ENCODE measurements around the gene CNOT4.
"Not testable (repeated sequence)": the region's sequence is repeated elsewhere in the genome, so short reads cannot be mapped to it uniquely, and the experiment has no call there.

The CNOT4 gene

DNA sequence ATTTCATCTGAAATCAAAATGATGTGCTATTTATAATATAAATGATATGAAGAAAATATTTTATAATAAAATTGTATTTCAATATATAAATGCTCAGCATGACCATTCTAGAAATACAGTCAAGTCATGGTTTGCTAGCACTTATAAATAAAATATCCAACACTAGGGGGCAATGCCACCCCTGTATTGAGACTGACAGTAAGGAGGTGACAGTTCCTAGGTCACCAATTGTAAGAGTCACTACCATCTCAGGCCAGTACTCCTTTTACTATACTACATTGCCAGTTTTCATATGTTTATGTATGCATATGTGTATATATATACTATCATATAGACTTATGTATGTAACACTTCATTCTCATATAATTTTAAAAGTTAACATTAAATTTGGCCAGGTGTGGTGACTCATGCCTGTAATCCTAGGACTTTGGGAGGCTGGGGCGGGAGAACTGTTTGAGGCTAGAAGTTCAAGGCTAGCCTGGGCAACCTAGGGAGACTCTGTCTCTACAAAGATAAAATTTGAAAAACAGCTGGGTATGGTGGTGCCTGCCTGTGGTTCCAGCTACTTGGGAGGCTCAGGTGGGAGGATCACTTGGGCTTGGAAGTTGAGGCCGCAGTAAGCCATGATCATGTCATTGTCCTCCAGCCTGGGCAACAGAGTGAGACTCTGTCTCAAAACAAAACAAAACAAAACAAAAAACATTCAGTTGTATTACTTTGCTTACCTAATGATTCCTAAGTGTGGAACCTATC lies 2.4 kb upstream of the CNOT4 start:
- no peak for DNase-seq (ENCODE audit: low read depth)

DNA sequence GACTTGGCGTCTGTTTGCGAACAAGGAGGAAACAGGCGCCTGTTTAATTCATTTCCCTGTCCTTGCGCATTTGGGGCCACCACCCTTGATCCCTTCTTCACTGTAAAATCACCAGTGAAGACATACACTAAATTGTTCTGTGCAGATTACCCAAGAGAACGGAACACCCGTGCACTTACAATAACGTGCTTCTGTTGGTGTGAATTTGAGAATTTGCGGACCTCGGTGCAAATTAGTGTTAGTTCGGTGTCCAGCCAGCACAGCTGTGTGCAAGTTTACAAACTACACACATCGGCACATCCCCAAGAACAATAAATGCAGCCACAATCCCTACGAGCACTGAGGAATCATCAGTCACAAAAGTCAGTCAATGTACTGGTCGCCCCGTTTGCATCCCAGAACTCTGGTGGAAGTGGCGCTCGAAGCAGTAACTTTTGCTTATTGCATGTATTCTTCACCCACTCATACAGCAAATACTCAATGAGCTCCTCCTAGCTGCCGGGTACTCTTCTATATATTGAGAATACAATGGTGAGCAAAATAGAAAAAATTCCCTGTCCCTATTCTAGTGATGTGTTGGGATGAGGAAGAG lies 786 bp upstream of the CNOT4 start:
- DNase-seq (ENCODE audit: low read depth): no peak

DNA sequence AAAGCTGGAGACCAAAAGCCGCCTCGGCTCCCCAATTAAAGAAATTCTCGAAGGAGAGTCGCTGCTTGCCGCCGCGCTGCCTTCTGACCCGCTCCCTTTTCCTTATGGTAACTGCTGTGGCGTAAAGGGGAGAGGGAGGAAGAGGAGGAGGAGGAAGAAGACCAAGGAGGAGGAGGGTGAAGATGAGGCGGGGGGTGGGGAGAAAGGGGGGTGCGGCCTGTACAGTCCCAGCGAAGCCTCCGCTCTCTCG lies 388 bp downstream of the CNOT4 start:
- DNase-seq (ENCODE audit: low read depth): no peak

DNA sequence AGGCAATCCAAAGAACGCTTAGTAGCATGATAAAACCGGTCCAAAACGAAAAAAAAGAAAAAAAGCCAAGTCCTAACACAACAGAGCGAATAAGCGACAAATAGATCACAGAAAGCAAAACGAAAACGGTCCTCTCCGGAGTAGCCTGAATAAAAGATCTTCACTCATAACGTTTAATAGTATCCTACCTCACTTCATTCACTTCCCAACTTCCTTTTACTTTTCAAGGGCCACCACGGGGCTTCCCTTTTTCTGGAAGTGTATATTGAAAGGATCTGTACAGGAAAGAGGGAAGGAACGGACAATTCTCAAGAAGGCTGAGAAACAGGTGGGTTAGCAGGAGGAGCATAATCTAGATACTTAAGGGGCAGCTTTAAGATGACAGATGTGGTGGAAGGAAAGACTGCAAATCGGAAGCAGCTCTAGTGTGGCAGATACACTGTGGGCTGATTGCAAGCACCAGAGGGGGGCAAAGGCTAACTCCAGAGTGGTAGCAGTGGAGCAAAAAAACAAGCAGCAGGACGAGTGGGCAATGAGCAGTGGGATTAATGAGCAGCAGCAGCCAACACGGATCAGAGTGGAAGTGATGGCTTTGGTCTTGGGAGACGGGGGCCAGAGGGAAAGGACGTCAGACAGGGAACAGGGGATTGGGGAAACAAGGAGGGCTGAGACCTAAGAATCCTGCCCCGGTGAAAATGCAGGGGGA lies 866 bp downstream of the CNOT4 start:
- DNase-seq (ENCODE audit: low read depth): peak; percentile 15

DNA sequence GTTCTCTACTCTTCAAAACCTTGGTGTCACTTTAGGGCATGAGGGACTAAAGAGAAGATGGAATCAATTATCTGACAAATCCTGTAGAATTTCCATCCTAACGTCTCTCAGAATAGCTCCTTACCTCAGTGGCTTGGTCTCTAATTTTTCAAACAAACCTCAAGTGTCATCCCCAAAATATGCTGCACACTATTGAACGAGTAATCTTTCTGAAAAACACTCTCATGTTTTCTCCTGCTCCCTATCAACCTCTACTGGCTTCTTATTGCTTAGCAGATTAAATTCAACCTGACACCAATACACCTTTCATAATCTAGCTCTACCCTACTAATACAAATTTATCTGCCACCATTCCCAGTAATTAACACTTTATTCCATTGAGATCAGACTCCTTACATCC lies 8.5 kb downstream of the CNOT4 start:
- no peak for DNase-seq (ENCODE audit: low read depth)

DNA sequence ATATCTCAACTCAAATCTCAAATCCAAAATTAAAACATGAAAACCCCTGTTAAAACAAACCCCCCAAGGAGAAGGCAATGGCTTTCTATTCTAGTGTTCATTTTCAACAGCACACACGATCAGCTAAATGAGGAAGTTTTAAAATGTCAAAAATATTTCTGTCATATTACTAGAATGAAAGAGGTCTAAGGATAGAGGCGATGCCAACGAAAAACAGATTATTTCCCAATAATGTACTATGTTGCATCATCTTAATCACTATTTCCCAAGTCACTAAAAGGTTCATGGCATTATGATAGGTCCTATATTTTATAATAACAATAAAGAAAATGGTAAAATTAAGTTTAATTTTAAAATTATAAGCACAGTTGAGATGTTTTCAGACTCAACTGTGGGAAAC lies 10.1 kb downstream of the CNOT4 start:
- no peak for DNase-seq (ENCODE audit: low read depth)

DNA sequence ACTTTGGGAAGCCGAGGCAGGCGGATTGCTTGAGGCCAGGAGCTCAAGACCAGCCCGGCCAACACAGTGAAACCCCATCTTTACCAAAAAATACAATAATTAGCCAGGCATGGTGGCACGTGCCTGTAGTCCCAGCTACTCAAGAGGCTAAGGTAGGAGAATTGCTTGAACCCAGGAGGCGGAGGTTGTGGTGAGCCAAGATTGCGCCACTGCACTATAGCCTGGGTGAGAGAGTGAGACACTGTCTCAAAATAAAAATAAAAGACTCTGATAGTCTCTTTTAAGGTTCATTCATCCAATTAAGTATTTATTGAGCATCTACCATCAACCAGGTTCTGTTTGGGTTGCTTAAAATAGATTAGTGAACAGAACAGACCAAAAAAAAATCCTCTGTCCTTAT lies 12.7 kb downstream of the CNOT4 start:
- DNase-seq (ENCODE audit: low read depth): not testable (repeated sequence)

DNA sequence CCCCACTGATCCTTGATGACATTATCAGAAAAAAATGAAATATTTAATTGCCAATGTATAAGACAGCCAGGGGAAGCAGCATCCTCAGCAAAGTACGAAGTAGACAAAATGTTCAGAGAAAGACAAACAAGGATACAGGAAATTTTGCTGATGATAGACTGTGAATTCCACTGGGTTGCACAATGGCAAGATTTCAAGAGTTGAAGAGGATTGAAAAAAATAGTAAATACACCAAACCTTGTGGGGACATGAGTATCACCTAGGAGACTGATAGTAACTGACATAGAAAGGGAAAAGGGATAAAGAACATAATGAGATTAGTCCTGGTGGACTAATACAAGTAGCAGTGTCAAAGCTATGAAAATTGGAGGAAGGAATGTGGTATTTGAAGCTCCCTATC lies 16.5 kb downstream of the CNOT4 start:
- no peak for DNase-seq (ENCODE audit: low read depth)

DNA sequence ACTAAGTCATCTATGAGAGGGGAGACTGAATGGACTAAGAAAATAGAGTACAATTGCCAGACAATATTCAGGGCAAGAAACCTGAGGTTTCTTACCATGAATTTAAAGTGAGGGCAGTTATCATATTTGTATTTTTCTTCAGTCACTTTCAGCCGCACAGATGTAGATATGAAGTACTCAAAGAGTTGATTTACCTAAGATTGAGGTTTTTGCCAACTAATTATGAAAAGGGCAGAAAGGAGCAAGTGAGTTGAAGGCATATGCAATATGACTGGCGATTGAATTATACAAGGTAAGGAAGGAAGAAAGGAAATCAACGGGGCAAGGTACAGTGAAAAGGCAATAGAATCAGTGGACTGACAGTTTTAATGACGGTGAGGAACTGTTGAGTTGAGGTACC lies 17.8 kb downstream of the CNOT4 start:
- no peak for DNase-seq (ENCODE audit: low read depth)

DNA sequence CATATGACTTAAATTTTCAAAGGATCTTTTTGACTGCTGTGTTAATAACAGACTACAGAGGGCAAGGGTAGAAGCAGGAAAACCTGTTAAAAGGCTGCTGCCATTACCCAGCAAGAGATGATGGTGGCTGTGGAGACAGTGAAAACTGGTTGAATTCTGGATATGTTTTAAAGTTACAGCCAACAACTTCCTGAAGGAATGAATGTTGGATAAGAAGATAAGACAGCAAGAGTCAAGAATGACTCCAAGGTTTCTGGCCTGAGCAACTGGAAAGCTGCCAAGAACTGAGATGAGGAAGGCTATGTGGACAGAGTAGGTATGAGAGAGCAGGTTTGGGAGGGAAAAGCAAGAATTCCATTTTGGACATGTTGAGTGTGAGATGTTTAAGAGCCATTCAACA lies 19.1 kb downstream of the CNOT4 start:
- DNase-seq (ENCODE audit: low read depth): no peak

DNA sequence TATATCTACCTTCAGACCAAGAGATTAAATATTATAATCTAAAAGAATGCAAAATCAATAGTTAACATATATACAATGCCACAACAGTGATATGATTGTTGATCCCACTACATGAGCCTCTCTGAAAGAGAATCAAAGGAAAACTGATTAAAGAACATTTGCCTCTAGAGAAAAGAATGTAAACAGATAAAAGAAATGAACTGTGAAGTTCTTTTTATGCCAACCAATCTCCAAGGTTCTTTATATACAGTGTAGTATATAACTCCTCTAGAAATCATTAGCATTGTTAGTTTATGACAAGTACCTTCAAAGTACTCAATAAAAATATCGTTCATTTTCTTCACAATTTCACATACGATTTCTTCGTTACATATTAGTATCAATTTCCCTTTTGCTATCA lies 20.1 kb downstream of the CNOT4 start:
- no peak for DNase-seq (ENCODE audit: low read depth)

DNA sequence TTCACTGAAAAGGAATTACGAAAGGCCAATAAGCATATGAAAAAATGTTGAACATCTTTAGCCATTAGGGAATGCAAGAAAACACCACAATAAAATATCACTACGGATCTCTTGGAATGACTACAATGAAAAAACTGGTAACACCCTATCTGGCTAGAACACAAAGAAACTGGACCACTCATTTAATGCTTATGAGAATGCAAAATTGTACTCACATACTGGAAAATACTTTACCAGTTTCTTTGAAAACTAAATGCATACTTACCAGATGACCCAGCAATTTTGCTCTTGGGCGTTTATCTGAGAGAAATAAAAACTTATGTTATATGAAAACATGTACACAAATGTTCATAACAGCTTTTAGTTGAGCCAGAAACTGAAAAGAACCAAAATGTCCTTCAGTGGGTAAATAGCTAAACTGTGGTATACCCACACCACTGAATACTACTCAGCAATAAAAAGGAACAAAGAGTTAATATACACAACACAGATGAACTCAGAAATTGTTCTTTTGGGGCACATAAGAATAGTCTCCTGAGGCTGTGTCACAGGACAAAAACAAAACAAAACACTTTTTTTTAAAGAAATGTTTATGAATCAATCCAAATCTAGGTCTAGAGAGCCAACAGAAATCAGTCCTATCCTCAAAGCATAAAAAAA lies 23.5 kb downstream of the CNOT4 start:
- no peak for DNase-seq (ENCODE audit: low read depth)

DNA sequence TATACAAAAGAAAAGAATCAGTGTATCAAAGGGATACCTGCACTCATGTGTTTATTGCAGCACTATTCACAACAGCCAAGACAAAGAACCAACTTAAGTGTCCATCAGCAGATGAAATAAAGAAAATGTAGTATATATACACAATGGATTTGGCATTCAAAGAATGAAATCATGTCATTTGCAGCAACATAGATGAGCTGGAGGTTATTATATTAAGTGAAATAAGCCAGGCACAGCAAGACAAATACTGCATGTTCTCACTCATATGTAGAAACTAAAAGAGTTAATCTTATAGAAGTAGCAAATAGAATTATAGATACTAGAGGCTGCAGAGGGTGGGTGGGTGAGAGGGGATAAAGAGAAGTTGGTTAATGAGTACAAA lies 28.3 kb downstream of the CNOT4 start:
- DNase-seq (ENCODE audit: low read depth): no peak

DNA sequence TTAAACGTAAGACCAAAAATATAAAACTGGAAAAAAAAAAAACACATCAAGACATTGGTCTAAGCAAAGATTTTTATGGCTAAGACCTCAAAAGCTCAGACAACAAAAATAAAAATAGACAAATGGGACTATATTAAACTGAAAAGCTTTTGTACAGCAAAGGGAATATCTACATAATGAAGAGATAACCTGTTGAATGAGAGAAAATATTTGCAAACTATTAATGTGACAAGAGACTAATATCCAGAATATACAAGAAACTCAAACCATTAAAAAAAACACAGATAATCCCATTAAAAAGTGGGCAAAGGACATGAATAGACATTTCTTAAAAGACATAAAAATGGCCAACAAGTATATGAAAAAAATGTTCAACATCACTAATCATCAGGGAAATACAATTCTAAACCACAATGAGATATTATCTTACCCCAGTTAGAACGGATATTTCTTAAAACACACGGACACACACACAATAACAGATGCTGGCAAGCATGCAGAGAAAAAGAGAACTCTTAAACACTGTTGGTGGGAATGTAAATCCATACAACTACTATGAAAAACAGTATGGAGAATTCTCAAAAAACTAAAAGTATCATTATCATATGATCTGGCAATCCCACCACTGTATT lies 28.8 kb downstream of the CNOT4 start:
- DNase-seq (ENCODE audit: low read depth): no peak

DNA sequence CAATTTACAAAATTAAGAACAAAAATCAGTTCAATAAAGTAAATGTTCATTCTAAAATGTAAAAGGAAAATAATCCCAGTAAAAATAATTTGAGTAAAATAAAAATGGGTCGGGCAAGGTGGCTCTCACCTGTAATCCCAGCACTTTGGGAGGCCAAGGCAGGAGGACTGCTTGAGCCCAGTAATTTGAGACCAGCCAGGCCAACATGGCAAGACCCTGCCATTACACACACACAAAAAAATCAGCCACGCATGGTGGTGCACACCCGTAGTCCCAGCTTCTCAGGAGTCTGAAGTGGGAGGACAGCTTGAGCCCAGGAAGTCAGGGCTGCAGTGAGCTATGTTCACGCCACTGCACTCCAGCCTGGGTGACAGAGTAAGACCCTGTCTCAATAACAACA lies 34.4 kb downstream of the CNOT4 start:
- no peak for DNase-seq (ENCODE audit: low read depth)

DNA sequence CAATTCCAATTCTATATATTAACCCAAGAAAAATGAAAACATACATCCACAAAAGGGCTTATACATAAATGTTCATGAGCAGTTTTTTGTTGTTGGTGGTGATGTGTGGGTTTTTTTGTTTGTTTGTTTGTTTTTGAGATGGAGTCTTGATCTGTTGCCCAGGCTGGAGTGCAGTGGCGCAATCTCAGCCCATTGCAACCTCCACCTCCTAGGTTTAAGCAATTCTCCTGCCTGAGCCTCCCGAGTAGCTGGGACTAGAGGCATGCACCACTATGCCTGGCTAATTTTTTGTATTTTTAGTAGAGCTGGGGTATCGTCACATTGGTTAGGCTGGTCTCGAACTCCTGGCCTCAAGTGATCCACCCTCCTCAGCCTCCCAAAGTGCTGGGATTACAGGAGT lies 40.2 kb downstream of the CNOT4 start:
- DNase-seq (ENCODE audit: low read depth): not testable (repeated sequence)

DNA sequence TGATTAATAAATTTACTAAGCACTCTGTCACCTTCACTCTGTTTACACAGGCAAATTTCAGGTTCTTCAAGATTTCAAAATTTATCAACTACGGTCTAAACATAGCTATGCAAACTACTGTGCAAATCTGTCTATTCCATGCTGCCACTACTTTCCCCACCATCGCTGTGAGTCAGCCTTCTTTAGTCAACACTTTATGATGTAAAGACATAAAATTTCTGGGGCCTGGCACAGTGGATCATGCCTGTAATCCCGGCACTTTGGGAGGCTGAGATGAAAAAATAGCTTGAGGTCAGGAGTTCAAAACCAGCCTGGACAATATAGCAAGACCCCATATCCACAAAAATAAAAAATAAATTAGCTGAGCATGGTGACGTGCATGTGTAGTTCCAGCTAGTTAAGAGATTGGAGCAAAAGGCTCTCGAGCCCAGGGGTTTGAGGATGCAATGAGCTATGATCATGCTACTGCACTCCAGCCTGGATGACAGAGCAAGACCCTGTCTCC lies 42.6 kb downstream of the CNOT4 start:
- no peak for DNase-seq (ENCODE audit: low read depth)

DNA sequence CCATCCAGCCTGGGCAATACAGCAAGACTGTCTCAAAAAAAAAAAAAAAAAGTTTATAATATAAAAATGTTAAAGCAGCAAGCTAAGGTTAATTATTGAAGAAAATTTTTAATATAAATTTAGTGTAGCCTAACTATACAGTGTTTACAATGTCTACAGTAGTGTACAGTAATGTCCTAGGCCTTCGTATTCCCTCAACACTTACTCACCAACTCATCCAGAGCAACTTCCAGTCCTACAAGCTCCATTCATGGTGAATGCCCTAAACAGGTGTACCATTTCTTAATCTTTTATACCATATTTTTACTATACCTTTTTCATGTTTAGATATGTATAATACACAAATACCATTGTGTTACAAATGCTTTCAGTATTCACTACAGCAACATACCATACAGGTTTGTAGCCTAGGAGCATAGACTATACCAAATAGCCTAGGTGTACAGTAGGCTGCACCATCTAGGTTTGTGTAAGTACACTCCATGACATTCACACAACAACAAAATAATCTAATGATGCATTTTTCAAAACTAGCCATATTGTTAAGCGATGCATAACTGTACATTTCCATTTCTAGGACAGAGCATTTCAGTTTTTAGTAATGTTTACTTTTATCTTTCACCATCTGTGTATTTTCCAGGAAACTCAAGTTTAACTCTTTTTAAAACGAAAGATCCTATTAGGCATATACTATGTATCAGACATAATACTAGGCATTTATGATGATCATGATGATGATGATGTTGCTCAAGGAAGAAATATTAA lies 43.3 kb downstream of the CNOT4 start:
- no peak for DNase-seq (ENCODE audit: low read depth)

DNA sequence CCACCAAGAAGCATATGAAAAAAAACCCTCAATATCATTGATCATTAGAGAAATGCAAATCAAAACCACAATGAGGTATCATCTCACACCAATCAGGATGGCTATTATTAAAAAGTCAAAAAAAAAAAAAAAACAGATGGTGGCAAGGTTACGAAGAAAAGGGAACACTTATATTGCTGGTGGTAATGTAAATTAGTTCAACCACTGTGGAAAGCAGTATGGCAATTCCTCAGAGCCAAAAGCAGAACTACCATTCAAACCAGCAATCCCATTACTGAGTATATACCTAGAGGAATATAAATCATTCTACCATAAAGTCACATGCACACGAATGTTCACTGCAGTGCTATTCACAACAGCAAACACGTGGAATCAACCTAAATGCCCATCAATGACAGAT lies 46.0 kb downstream of the CNOT4 start:
- no peak for DNase-seq (ENCODE audit: low read depth)

DNA sequence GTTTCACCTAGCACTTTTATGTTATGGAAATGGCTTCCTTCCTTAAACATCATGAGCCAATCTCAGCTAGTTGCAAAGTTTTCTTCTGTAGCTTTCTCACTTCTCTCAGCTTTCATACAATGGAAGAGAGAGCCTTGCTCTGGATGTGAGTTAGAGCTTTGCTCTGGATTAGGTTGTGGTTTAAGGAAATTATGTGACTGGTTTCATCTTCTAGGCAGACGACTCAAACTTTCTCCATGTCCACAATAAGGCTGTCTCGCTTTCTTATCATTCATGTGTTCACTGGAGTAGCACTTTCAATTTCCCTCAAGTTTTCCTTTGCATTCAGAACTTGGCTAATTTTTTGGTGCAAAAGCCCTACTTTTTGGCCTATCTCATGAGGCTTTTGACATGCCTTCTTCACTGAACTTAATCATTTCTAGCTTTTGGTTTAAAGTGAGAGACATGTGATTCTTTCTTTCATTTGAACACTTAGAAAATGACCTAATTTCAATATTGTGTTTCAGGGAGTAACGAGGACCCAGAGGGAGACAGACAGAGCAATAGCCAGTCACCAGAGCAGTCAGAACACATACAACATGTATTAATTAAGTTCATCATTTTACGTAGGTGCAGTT lies 49.8 kb downstream of the CNOT4 start:
- no peak for DNase-seq (ENCODE audit: low read depth)

DNA sequence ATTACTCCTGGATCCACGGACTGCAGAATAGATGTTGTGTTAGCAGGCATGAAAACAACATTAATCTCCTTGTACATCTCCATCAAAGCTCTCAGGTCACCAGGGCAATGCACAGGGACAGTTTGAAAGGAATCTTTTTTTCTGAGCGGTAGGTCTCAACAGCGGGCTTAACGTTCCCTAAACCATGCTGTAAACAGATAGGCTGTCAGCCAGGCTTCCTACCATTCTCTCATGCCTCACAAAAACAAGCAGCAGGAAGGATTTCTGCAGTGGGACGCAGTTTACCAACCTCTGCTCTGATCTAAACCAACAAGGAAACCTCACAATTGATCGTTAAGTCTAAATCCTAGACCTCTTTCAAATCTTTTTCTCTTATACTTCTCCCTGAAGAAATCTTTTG lies 50.8 kb downstream of the CNOT4 start:
- DNase-seq (ENCODE audit: low read depth): no peak

All from activated T-cell treated with anti-CD3 and anti-CD28 coated beads for 48 hours (primary cell).